Fibroblast of lung (primary cell): Measurements from ENCODE around the gene UBAP1L. TPM values are rescaled to one million over a fixed set of nuclear protein-coding genes. Genes with fewer than 3 reads are reported as not detected.

ENCODE experiments used
- DNase-seq, 2 donors: peaks; one replicate each; pipeline versions ENCODE4 v3.0.0 to v3.0.0-alpha.2; 2010; ENCODE audit warnings: low read depth in 2 of 2
- H2AFZ ChIP-seq: 2 replicates; pipeline ENCODE4 v1.5.1; 2012; ENCODE audit warnings: low read length, control low read depth, inconsistent platforms
- H3K27ac ChIP-seq: 2 replicates; pipeline ENCODE4 v1.5.1; 2011; ENCODE audit warnings: low read length, control low read depth; ENCODE audit not compliant: insufficient read depth
- H3K27me3 ChIP-seq: 2 replicates; pipeline ENCODE4 v1.5.1; 2011; ENCODE audit warnings: mild to moderate bottlenecking, low read length; ENCODE audit not compliant: control insufficient read depth, insufficient read depth
- H3K36me3 ChIP-seq: 2 replicates; pipeline ENCODE4 v1.5.1; 2011; ENCODE audit warnings: low read length; ENCODE audit not compliant: control insufficient read depth, insufficient read depth
- H3K4me1 ChIP-seq: 2 replicates; pipeline ENCODE4 v1.5.1; 2011; ENCODE audit warnings: low read length; ENCODE audit not compliant: control insufficient read depth, insufficient read depth; ENCODE audit errors: extremely low read depth
- H3K4me2 ChIP-seq: 2 replicates; pipeline ENCODE4 v1.5.1; 2011; ENCODE audit warnings: low read length, control low read depth; ENCODE audit not compliant: insufficient read depth; ENCODE audit errors: extremely low read depth
- H3K4me3 ChIP-seq, 4 experiments: fragments of 200-600 bp in 1 of 4; sonication (generic) in 1 of 4; replicated peaks in 1 of 4; 2 replicates each; pipeline ENCODE4 v1.5.1; 2011 to 2016; ENCODE audit warnings: low read length in 4 of 4, low read depth in 3 of 4, mild to moderate bottlenecking in 3 of 4, control low read depth in 2 of 4, inconsistent platforms in 1 of 4, mixed read lengths in 1 of 4; ENCODE audit not compliant: insufficient read depth in 1 of 4; ENCODE audit errors: control extremely low read depth in 1 of 4
- H3K79me2 ChIP-seq: 2 replicates; pipeline ENCODE4 v1.5.1; 2012; ENCODE audit warnings: mild to moderate bottlenecking, low read length, inconsistent platforms; ENCODE audit not compliant: control insufficient read depth, insufficient read depth
- H3K9ac ChIP-seq: 2 replicates; pipeline ENCODE4 v1.5.1; 2011; ENCODE audit warnings: mild to moderate bottlenecking, low read length, control low read depth; ENCODE audit not compliant: insufficient read depth
- H3K9me3 ChIP-seq: 2 replicates; pipeline ENCODE4 v1.5.1; 2012; ENCODE audit warnings: low read depth, low read length; ENCODE audit not compliant: control insufficient read depth, insufficient read depth
- H4K20me1 ChIP-seq: 2 replicates; pipeline ENCODE4 v1.5.1; 2011; ENCODE audit warnings: low read length; ENCODE audit not compliant: control insufficient read depth, insufficient read depth; ENCODE audit errors: extremely low read depth
- EZH2 ChIP-seq: IDR thresholded peaks from 2 replicates; pipeline ENCODE4 v1.5.1; 2012; ENCODE audit warnings: low read length, control low read depth, mild to moderate bottlenecking; ENCODE audit errors: missing control alignments
- polyA plus RNA-seq, 2 donors: library from polyadenylated mRNA; depleted of rRNA in 1 of 2; stranded (reverse) in 1 of 2; unstranded in 1 of 2; fragments of >200 nt; gene quantifications; 2 replicates each; pipeline ENCODE4 v1.2.1, GENCODE V29; 2011 to 2012; ENCODE audit warnings: missing spikeins in 1 of 2
- total RNA-seq: library from RNA; depleted of rRNA; stranded (reverse); fragments of >200 nt; gene quantifications from 2 replicates; pipeline ENCODE4 v1.2.1, GENCODE V29; 2014
- TF ChIP-seq, protein P1 (sequence below), 2 donors: IDR thresholded peaks in 1 of 2; conservative IDR thresholded peaks in 1 of 2; 1 replicate in 1 of 2; 2 replicates in 1 of 2; pipeline ENCODE4 v1.5.1; 2011 to 2012; ENCODE audit warnings: low read length in 2 of 2, control low read depth in 1 of 2, inconsistent platforms in 1 of 2, low read depth in 1 of 2, mild to moderate bottlenecking in 1 of 2

UBAP1L gene
- total and polyA plus RNA-seq, 2 donors (not counting 1 experiment from before 2014, with no cell fraction given), result 0.33 to 0.99 TPM

DNA sequence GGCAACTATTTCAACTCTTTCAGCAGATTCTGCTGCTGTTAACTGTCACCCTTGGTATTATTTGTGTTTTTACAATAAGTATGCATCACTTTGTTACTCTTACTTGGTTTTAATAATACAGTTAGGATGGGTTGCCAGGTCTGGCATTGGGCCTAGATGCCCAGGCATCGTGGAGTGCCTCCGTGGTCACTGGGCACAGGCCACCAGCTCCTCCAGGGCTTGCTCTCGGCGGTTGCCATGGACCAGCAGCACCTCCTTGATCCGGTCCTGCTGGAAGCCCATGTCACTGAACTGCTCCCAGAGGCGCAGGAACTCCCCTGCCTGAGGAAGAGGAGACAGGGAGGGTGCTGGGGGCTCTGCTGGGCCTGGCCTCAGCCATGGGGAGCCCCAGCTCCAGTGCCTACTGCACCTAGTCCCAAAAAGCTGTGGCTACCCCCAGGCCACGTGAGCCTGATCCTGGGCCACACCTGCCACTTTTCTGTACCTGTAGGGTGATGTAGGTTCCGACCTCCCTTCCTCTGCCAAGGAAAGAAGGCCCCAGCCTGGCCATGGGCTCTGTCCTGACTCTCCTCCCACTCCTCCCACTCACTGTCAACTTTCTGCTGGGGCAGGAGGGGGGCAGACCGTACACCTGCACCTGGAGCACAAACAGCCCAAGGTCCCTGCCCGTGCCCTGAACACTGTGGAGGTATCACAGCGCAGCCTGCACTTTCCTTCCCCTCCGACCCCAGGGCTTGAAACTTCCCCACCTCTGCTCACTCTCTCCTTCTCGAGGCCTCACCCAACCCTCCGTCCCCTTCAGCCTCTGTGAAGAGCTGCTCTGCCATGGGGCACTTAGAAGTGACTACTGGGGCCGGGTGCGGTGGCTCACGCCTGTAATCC lies 21.8 kb downstream of the UBAP1L start:
- no peaks in the 10 kb centered on the region for H3K27me3 ChIP-seq
- no peaks in the 10 kb centered on the region for H3K9me3 ChIP-seq
- TF ChIP-seq EZH2, result no peak
- TF ChIP-seq, protein P1, sequence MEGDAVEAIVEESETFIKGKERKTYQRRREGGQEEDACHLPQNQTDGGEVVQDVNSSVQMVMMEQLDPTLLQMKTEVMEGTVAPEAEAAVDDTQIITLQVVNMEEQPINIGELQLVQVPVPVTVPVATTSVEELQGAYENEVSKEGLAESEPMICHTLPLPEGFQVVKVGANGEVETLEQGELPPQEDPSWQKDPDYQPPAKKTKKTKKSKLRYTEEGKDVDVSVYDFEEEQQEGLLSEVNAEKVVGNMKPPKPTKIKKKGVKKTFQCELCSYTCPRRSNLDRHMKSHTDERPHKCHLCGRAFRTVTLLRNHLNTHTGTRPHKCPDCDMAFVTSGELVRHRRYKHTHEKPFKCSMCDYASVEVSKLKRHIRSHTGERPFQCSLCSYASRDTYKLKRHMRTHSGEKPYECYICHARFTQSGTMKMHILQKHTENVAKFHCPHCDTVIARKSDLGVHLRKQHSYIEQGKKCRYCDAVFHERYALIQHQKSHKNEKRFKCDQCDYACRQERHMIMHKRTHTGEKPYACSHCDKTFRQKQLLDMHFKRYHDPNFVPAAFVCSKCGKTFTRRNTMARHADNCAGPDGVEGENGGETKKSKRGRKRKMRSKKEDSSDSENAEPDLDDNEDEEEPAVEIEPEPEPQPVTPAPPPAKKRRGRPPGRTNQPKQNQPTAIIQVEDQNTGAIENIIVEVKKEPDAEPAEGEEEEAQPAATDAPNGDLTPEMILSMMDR (conservative IDR thresholded peaks at IDR 0.05 in 1 of 2, IDR thresholded peaks at IDR 0.05 in 1 of 2; ENCODE audit: low read depth in 1 of 2, low read length in 2 of 2), result no peak
- peaks cover 10% of the 10 kb centered on the region for H3K4me1 ChIP-seq
- no peak overlapping the region for H3K27ac ChIP-seq
- H3K4me3 ChIP-seq, result no peak overlapping the region
- H3K4me2 ChIP-seq, result no peak overlapping the region
- DNase-seq, result no peak
- H3K79me2 ChIP-seq, result no peaks in the 10 kb centered on the region
- peaks cover 1% of the 10 kb centered on the region for H3K36me3 ChIP-seq
- H3K9ac ChIP-seq, result no peak overlapping the region
- H2AFZ ChIP-seq, result no peak overlapping the region
- H4K20me1 ChIP-seq, result no peaks in the 10 kb centered on the region

DNA sequence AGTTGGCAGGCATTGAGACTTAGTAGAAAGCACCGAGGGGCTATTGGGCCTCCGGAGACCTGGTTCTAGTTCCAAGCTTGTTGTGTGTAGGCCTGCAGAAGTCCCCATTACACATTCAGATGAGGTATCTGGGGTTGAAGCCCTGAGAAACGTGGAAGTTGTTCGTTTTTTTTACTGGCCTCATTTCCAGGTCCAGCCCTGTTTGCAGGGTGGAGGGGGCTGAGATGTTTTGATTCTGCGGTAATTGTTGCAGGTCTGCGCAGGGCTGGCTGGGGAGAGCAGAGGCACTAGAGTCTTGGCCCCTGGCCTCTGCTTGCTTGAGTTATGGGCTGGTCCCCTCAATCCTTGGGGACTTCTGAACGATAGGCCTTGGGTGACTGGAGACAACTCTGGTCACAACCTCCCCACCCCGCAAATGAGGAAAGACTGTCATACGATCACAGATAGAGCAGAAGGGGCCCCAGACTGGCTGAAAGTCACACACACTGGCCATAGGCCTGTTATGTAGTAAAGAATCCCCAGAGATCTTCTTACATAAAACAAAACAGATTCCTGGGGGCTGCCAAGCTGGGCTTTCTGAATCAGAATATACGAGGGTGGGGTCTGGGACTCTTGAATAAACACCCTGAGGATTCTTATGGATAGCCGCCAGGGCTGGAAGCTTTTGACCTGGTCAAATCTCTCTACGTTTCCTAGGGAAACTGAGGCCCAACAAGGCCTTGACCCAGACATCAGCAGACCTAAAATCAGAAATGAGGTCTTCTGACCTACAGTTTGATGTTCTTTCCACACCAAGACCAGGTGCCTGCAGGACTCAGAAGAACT lies 22.8 kb downstream of the UBAP1L start:
- no peaks in the 10 kb centered on the region for H3K36me3 ChIP-seq
- H3K27me3 ChIP-seq, result no peaks in the 10 kb centered on the region
- H2AFZ ChIP-seq, result no peak overlapping the region
- H3K4me2 ChIP-seq, result no peak overlapping the region
- H3K9me3 ChIP-seq, result no peaks in the 10 kb centered on the region
- H4K20me1 ChIP-seq, result no peaks in the 10 kb centered on the region
- no peak overlapping the region for H3K9ac ChIP-seq
- H3K4me3 ChIP-seq, result no peak overlapping the region
- DNase-seq, result no peak
- H3K79me2 ChIP-seq, result no peaks in the 10 kb centered on the region
- TF ChIP-seq EZH2, result no peak
- TF ChIP-seq, protein P1 (conservative IDR thresholded peaks at IDR 0.05 in 1 of 2, IDR thresholded peaks at IDR 0.05 in 1 of 2; ENCODE audit: low read depth in 1 of 2, low read length in 2 of 2), result no peak
- peaks cover 12% of the 10 kb centered on the region for H3K4me1 ChIP-seq
- no peak overlapping the region for H3K27ac ChIP-seq

DNA sequence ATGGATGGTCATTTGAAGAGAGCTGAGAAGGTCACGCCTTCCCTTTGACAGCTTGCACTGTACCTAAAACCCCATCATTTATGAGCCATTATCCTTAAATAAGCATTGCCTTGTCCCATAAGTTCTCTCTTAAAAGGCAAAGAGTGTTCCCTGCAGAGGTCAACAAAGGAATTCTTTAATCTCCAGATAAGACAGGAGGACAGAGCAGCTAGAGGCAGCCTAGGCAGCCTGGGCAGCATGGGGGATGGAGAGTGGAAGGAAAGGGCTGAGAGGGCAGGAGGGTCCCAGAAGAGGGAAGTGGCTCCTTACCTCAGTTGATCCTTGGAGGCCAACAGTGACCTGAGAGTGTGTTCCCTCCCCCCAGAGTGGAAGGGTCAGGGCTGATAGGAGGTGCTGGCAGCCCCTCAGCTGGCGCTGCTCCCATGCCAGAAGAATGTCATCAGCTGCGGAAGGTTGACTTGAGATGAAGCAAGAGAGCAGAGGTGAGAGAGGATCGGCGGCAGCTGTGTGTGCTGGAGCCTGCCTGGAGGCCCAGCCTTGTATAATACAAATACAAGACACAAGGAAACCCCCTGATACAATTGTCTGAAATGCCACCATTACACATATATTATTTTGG lies 25.7 kb downstream of the UBAP1L start:
- Histone ChIP-seq H3K27ac (no peak overlapping the region), H4K20me1 (no peaks in the 10 kb centered on the region), H3K4me1 (peaks cover 20% of the 10 kb centered on the region), H3K4me3 (no peak overlapping the region), H3K4me2 (peak overlapping the region; percentile 45), H3K36me3 (no peaks in the 10 kb centered on the region), H3K9ac (no peak overlapping the region), H2AFZ (no peak overlapping the region), H3K9me3 (no peaks in the 10 kb centered on the region), H3K27me3 (no peaks in the 10 kb centered on the region), H3K79me2 (no peaks in the 10 kb centered on the region)
- peak in 1 of 2 donors; percentile 92 for DNase-seq
- no peak for TF ChIP-seq EZH2
- TF ChIP-seq, protein P1 (conservative IDR thresholded peaks at IDR 0.05 in 1 of 2, IDR thresholded peaks at IDR 0.05 in 1 of 2; ENCODE audit: low read depth in 1 of 2, low read length in 2 of 2), result no peak
